IPS-18a (cell line): Measurements from ENCODE around the gene TJP1.
"Not testable (repeated sequence)": the region's sequence is repeated elsewhere in the genome, so short reads cannot be mapped to it uniquely, and the experiment has no call there.

Experiments used
- H3K27ac ChIP-seq: one replicate; pipeline ENCODE4 v1.5.1; 2013; ENCODE audit warnings: low read length
- H3K27me3 ChIP-seq: one replicate; pipeline ENCODE4 v1.6.1; 2013; ENCODE audit warnings: mild to moderate bottlenecking, low read length; ENCODE audit not compliant: control insufficient read depth, insufficient read depth
- H3K36me3 ChIP-seq: one replicate; pipeline ENCODE4 v1.6.1; 2013; ENCODE audit warnings: low read depth, low read length; ENCODE audit not compliant: control insufficient read depth
- H3K4me1 ChIP-seq: one replicate; pipeline ENCODE4 v1.6.1; 2013; ENCODE audit warnings: low read depth, low read length; ENCODE audit not compliant: control insufficient read depth
- H3K4me3 ChIP-seq: one replicate; pipeline ENCODE4 v1.5.1; 2013; ENCODE audit warnings: low read length
- H3K9ac ChIP-seq: one replicate; pipeline ENCODE4 v1.6.1; 2013; ENCODE audit warnings: mild to moderate bottlenecking, low read length, moderate library complexity
- H3K9me3 ChIP-seq: one replicate; pipeline ENCODE4 v1.6.1; 2013; ENCODE audit warnings: low read depth, low read length; ENCODE audit not compliant: control insufficient read depth

Gene TJP1

DNA sequence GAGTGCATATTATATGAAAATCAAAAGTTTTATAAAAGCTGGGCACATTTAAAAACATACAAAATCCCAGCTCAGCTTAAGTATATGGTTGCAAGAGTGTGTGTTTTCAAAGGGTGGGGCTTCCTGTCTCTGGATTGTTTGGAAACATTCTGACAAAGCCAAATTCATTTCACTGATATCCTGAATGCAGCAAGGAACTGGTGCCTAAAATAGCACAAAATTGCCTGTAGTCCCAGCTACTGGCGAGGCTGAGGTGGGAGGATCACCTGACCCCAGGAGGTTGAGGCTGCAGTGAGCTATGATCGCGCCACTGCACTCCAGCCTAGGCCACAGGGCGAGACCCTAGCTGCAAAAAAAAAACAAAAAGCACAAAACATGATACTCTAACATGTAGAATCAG lies 13.0 kb upstream of the TJP1 start:
- no peaks in the 10 kb centered on the region for H3K27me3 ChIP-seq
- H3K4me1 ChIP-seq: peaks cover 3% of the 10 kb centered on the region
- H3K27ac ChIP-seq: no peak overlapping the region
- H3K36me3 ChIP-seq: no peaks in the 10 kb centered on the region
- H3K4me3 ChIP-seq: no peak overlapping the region
- H3K9me3 ChIP-seq: no peaks in the 10 kb centered on the region
- H3K9ac ChIP-seq: no peak overlapping the region

DNA sequence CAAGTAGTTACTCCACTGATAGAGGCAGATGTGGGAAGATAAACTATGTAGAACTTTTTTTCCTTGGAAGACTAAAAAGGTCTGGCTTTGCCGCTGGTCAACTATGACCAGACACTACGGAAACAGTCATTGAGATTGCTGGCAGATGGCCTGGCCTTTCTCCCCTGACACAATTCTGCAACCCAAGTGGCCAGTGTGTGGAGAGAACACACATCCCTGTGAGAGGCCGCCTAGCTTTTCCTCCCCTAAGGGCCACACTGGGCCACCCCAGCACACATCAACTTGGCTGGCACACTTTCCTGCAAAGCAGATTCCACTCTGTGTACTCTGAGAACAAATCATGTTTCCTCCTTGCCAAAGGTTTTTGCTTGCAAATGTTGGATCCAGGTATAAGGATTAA lies 10.4 kb upstream of the TJP1 start:
- Histone ChIP-seq H3K9me3 (no peaks in the 10 kb centered on the region), H3K4me1 (peaks cover 3% of the 10 kb centered on the region), H3K27ac (no peak overlapping the region), H3K27me3 (no peaks in the 10 kb centered on the region), H3K36me3 (no peaks in the 10 kb centered on the region), H3K4me3 (no peak overlapping the region), H3K9ac (no peak overlapping the region)

DNA sequence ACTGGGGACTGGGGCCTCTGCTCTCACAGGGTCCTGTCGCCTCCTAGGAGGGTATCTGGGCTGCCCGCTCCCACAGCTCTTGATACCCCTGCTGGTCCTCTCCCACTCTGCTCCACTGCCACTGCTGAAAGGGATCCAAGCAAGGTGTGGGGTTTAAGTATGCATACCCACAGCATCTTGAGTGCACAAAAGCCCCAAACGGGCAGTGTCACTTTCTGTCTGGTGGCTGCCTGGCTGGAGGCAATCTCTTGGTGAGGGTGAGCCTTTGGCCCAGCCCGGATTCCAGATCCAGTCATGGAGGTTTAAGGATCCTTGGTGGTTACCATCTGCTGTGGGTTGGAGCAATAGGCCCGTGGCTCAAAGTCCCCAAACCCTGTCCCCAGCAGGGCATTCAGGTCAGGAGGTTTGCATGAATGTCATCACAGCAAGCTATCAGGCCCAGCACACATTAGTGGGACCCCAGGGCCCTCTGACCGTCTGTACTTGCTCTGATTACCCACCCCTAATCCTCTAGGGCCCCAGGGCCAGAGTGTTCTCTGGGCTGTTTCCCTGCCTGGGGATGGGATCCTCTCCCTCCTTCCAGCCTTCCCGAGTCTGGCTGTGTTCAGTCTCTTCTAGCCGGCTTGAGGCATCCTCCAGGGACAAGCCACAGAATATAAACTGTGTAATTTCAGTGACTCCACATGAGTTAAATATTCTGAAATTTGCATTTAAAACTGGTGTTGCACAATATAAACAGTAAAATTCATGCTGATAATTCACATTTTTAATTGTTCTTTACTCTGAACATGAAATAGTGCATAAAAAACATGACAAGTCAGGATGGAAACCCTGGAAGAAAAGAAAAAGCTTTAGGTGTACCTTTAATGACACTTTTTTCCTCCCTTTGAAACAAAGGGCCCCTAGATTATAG lies 4.9 kb upstream of the TJP1 start:
- no peaks in the 10 kb centered on the region for H3K9me3 ChIP-seq
- no peak overlapping the region for H3K27ac ChIP-seq
- peaks cover 12% of the 10 kb centered on the region for H3K27me3 ChIP-seq
- H3K36me3 ChIP-seq: no peaks in the 10 kb centered on the region
- peaks cover 3% of the 10 kb centered on the region for H3K4me1 ChIP-seq
- H3K9ac ChIP-seq: no peak overlapping the region
- H3K4me3 ChIP-seq: no peak overlapping the region

DNA sequence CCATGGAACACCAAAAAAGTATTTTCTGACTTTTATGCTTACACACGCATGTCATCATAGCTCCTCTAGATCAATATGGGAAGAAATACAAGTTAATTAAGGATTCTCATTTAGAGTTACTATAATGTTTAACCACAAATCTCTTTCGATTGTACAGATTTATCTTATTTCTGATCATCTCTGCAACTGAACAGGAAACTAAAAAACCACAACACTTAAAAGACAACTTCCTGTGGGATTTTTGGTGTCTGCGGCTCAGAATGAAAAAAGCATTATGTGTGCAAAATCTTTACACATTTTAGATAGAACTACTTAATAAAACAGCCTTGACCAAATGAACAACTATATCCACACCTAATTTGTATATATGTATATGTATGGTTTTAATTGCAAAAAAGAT lies 3.0 kb upstream of the TJP1 start:
- Histone ChIP-seq H3K27me3 (peaks cover 12% of the 10 kb centered on the region), H3K9me3 (no peaks in the 10 kb centered on the region), H3K4me3 (no peak overlapping the region), H3K9ac (no peak overlapping the region), H3K36me3 (no peaks in the 10 kb centered on the region), H3K27ac (no peak overlapping the region), H3K4me1 (peaks cover 4% of the 10 kb centered on the region)

DNA sequence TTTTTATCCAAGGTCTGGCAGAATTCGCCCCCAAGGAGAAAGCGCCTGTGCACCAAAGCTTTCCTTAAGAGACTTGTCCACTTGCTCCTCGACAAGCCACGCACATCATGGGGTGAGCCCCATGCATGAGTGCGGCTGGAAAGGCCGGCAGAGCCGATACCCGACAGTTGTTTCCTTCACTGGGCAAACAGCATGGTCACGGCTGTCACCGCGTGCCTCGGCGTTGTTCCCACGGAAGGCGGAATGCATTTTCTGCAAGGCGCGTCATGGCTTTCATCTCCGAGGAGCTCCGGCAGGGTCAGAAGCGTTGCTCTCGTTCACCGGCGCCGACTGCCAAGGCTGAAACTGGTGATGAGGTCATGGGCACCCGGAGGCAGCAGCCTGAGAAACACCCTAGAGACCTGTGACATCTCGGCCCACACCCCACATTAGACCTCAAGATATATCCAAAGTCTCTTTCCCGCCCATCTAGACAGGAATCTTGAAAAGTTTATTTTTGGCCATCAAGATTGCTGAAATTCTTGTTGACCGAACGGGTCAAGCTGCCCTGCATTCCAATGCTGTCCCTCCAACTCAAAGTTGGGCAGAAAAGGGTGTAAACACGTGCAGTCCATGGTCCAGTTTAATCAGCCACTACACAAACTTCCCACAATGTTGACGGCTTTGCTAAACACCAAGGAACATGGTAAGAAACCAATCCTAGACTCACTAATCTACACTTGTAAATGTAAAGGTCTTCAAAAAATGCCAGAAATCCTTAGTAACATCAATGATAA lies 604 bp upstream of the TJP1 start:
- Histone ChIP-seq H3K36me3 (no peaks in the 10 kb centered on the region), H3K27ac (no peak overlapping the region), H3K9ac (peak overlapping the region; percentile 66), H3K9me3 (no peaks in the 10 kb centered on the region), H3K27me3 (peaks cover 12% of the 10 kb centered on the region), H3K4me3 (peak overlapping the region; percentile 85), H3K4me1 (peaks cover 9% of the 10 kb centered on the region)

DNA sequence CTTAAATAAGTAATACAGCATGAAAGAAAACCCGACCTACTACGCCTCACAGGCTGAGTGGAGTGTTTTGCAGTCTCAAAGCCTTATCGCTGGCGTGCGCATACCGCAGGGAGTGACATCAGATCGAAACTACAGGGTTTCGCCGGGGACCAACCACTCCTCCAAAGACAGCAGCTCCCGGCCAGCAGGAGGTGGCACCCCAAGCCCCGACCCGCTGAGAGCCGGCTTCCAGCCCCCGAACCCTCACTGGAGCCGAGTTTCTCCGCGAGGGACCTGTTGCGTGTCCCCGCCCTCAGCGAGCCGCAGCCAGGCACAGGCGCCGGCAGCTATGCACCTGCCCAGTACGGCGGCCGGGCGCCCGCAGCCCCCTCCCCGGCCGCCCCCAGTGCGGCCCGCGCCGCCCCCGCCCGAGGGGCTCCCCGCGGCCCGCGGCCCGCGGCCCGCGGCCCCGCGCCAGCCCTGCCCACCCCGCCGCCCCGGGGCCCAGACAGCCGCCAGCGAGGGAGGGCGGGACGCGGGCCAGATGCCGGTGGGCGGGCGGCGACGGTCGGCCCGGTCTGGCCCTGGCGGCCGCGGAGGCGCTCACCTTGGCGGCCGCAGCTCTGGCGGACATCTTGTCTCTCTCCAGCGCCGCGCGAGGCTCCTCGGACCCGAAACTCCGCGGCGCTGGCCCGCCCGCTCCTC lies 710 bp downstream of the TJP1 start:
- peak overlapping the region; percentile 78 for H3K9ac ChIP-seq
- H3K36me3 ChIP-seq: no peaks in the 10 kb centered on the region
- peaks cover 11% of the 10 kb centered on the region for H3K4me1 ChIP-seq
- H3K27me3 ChIP-seq: peaks cover 12% of the 10 kb centered on the region
- no peaks in the 10 kb centered on the region for H3K9me3 ChIP-seq
- peak overlapping the region; percentile 85 for H3K4me3 ChIP-seq
- no peak overlapping the region for H3K27ac ChIP-seq

DNA sequence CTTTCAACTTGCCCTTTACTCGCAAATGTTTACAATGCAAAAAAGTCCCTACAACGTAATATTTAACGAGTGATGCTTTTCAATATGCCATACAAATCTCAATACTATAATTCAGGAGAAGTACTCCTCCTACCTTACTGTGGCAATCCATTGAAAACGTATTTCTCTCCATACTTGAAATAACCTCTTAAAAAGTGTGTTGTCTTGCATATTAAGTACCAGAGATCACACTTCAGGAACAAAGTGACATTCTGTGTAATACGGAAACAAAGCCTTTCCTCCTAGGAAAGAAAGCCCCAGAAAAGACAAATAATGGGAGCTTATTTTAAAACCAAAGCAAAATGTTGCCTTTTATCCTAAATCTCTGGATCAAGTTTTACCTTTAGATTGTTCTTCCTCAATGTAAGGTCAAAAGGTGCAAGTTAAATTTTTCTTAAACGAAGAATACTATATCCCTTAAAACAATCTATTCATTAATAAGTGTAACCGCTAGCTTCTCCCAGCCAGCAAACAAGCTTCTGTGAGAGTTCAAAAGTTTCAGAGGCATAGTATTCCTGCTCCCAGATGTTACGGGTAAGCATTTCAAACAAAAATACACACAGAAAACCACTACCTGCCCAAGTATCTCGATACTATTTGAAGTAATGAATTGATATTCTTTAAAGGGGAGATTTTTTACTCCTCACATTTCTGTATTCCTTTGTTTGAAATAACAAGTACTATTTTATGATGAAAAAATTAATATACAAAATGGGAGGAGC lies 1.7 kb downstream of the TJP1 start:
- Histone ChIP-seq H3K4me1 (peaks cover 21% of the 10 kb centered on the region), H3K4me3 (peak overlapping the region; percentile 73), H3K27ac (no peak overlapping the region), H3K9ac (peak overlapping the region; percentile 67), H3K27me3 (peaks cover 12% of the 10 kb centered on the region), H3K9me3 (no peaks in the 10 kb centered on the region), H3K36me3 (no peaks in the 10 kb centered on the region)

DNA sequence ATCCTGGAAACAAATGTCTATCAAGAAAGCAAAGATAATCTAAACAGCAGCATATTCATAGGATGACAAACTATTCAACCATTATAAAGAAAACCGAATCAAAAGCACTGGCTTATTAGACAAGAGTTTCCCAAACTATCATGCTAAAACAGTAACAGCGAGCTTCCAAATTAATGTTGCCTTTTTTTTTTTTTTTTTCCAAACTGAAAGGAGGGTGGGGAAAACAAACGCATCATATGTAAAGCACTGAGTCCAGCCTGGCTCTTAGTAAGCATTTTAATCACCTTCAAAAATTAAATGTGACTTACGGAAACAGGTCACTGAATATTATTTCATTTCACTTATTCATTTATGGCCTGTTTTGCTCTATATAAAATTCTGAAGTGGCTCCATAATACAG lies 2.3 kb downstream of the TJP1 start:
- H3K4me1 ChIP-seq: peaks cover 27% of the 10 kb centered on the region
- peak overlapping the region; percentile 67 for H3K9ac ChIP-seq
- H3K9me3 ChIP-seq: no peaks in the 10 kb centered on the region
- H3K36me3 ChIP-seq: no peaks in the 10 kb centered on the region
- no peak overlapping the region for H3K27ac ChIP-seq
- H3K4me3 ChIP-seq: peak overlapping the region; percentile 73
- H3K27me3 ChIP-seq: peaks cover 12% of the 10 kb centered on the region

DNA sequence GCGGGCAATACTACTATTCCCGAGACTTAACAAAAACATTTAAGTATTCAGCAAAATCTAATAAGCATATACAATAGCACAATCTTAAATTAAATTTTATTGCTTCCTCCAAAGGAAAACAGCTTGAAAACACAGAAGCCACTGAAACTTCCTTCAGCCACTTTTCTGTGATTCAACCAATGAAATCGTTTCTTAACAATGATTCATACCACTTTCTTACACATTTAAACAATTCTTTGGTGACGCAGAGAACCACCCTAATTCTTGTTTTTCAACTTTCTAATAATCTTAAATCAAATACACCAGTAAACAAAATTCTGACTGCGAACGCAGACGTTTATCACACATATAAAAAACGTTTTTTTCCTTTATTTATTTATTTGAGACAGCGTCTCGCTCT lies 4.1 kb downstream of the TJP1 start:
- no peak overlapping the region for H3K9ac ChIP-seq
- no peak overlapping the region for H3K4me3 ChIP-seq
- no peak overlapping the region for H3K27ac ChIP-seq
- no peaks in the 10 kb centered on the region for H3K9me3 ChIP-seq
- peaks cover 30% of the 10 kb centered on the region for H3K4me1 ChIP-seq
- no peaks in the 10 kb centered on the region for H3K36me3 ChIP-seq
- peaks cover 5% of the 10 kb centered on the region for H3K27me3 ChIP-seq

DNA sequence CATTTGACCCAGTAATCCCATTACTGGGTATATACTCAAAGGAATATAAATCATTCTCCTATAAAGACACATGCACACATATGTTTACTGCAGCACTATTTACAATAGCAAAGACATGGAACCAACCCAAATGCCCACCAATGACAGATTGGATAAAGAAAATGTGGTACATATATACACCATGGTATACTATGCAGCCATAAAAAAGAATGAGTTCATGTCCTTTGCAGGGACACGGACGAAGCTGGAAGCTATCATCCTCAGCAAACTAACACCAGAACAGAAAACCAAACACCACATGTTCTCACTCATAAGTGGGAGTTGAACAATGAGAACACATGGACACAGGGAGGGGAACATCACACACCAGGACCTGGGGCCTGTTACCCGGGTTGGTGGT lies 4.8 kb downstream of the TJP1 start:
- peaks cover 36% of the 10 kb centered on the region for H3K4me1 ChIP-seq
- H3K27ac ChIP-seq, H3K9ac ChIP-seq, H3K27me3 ChIP-seq, H3K4me3 ChIP-seq, H3K9me3 ChIP-seq, H3K36me3 ChIP-seq: not testable (repeated sequence)
